GM12878 (cell line): Measurements from ENCODE around the gene TRAPPC3. TPM values are rescaled to one million over a fixed set of nuclear protein-coding genes. Genes with fewer than 3 reads are reported as not detected.

Experiments used
- BMI1 ChIP-seq: fragments of 450-650 bp; IDR thresholded peaks from 2 replicates; pipeline ENCODE4 v1.6.1; 2016; ENCODE audit warnings: mild to moderate bottlenecking, moderate library complexity, borderline replicate concordance
- CBFB ChIP-seq: IDR thresholded peaks from 2 replicates; pipeline ENCODE4 v1.6.1; 2016; ENCODE audit warnings: antibody characterized with exemption, low read depth
- CBX5 ChIP-seq: sonication (generic); IDR thresholded peaks from 2 replicates; pipeline ENCODE4 v1.6.1; 2016; ENCODE audit warnings: low read depth, moderate library complexity, mild to moderate bottlenecking, inconsistent platforms
- DPF2 ChIP-seq: fragments of 450-650 bp; IDR thresholded peaks from 2 replicates; pipeline ENCODE4 v1.6.1; 2017; ENCODE audit warnings: mild to moderate bottlenecking
- E2F4 ChIP-seq: IDR thresholded peaks from 2 replicates; pipeline ENCODE4 v1.6.1; 2012; ENCODE audit warnings: low read depth, low read length, improper control_type of control experiment
- E2F8 ChIP-seq: fragments of 450-650 bp; IDR thresholded peaks from 2 replicates; pipeline ENCODE4 v1.6.1; 2018; ENCODE audit warnings: mild to moderate bottlenecking, low read depth, moderate library complexity; ENCODE audit not compliant: partially characterized antibody
- ELK1 ChIP-seq: IDR thresholded peaks from 2 replicates; pipeline ENCODE4 v1.6.1; 2012; ENCODE audit warnings: low read depth, low read length, improper control_type of control experiment
- ESRRA ChIP-seq: IDR thresholded peaks from 2 replicates; pipeline ENCODE4 v1.6.1; 2012; ENCODE audit warnings: mild to moderate bottlenecking, low read length, improper control_type of control experiment
- GABPA ChIP-seq: IDR thresholded peaks from 2 replicates; pipeline ENCODE4 v1.6.1; 2014; ENCODE audit warnings: antibody characterized with exemption, low read depth, mild to moderate bottlenecking, inconsistent platforms
- HCFC1 ChIP-seq: fragments of 150-350 bp; IDR thresholded peaks from 2 replicates; pipeline ENCODE4 v1.6.1; 2014; ENCODE audit warnings: low read length
- IKZF1 ChIP-seq: fragments of 450-650 bp; conservative IDR thresholded peaks from 2 replicates; pipeline ENCODE4 v1.6.1; 2017; ENCODE audit warnings: antibody characterized with exemption, mild to moderate bottlenecking
- KDM1A ChIP-seq: fragments of 200-600 bp; sonication (generic); IDR thresholded peaks from 2 replicates; pipeline ENCODE4 v1.6.1; 2016; ENCODE audit warnings: borderline replicate concordance
- MTA2 ChIP-seq: fragments of 450-650 bp; IDR thresholded peaks from 2 replicates; pipeline ENCODE4 v1.6.1; 2016; ENCODE audit warnings: low read depth, mild to moderate bottlenecking, moderate library complexity
- MYB ChIP-seq: fragments of 150-350 bp; IDR thresholded peaks from 2 replicates; pipeline ENCODE4 v1.6.1; 2014; ENCODE audit warnings: mild to moderate bottlenecking, low read depth, low read length, borderline replicate concordance
- NR2F1 ChIP-seq: fragments of 450-650 bp; conservative IDR thresholded peaks from 2 replicates; pipeline ENCODE4 v1.6.1; 2017; ENCODE audit warnings: mild to moderate bottlenecking
- NRF1 ChIP-seq: conservative IDR thresholded peaks from 2 replicates; pipeline ENCODE4 v1.6.1; 2011; ENCODE audit warnings: mild to moderate bottlenecking, low read depth, low read length, improper control_type of control experiment
- PAX8 ChIP-seq: fragments of 450-650 bp; IDR thresholded peaks from 2 replicates; pipeline ENCODE4 v1.6.1; 2017; ENCODE audit warnings: mild to moderate bottlenecking, moderate library complexity
- RB1 ChIP-seq: fragments of 450-650 bp; formaldehyde crosslinking; IDR thresholded peaks from 2 replicates; pipeline ENCODE4 v1.6.1; 2017; ENCODE audit warnings: mild to moderate bottlenecking, borderline replicate concordance
- RCOR1 ChIP-seq: conservative IDR thresholded peaks from 2 replicates; pipeline ENCODE4 v1.6.1; 2012; ENCODE audit warnings: low read depth, low read length, improper control_type of control experiment
- RUNX3 ChIP-seq: IDR thresholded peaks from 2 replicates; pipeline ENCODE4 v1.6.1; 2012; ENCODE audit warnings: low read length, inconsistent platforms
- SIX5 ChIP-seq: IDR thresholded peaks from 2 replicates; pipeline ENCODE4 v1.6.1; 2011; ENCODE audit warnings: mild to moderate bottlenecking, low read depth, low read length, moderate library complexity; ENCODE audit not compliant: severe bottlenecking
- SKIL ChIP-seq: fragments of 450-650 bp; IDR thresholded peaks from 2 replicates; pipeline ENCODE4 v1.6.1; 2017; ENCODE audit warnings: mild to moderate bottlenecking, low read depth, inconsistent platforms; ENCODE audit not compliant: poor library complexity, severe bottlenecking
- SREBF2 ChIP-seq: IDR thresholded peaks from 2 replicates; pipeline ENCODE4 v1.6.1; 2012; ENCODE audit warnings: mild to moderate bottlenecking, low read length
- TAF1 ChIP-seq: IDR thresholded peaks from 2 replicates; pipeline ENCODE4 v1.6.1; 2011; ENCODE audit warnings: mild to moderate bottlenecking, low read depth, low read length, borderline replicate concordance
- USF2 ChIP-seq: IDR thresholded peaks from 2 replicates; pipeline ENCODE4 v1.6.1; 2011; ENCODE audit warnings: low read depth, low read length, improper control_type of control experiment, borderline replicate concordance
- ZZZ3 ChIP-seq: IDR thresholded peaks from 2 replicates; pipeline ENCODE4 v1.6.1; 2011; ENCODE audit warnings: low read depth; ENCODE audit not compliant: control insufficient read depth, insufficient read length
- polyA plus RNA-seq, 11 experiments: library from polyadenylated mRNA; depleted of rRNA in 4 of 11; unstranded in 6 of 11; stranded (reverse) in 5 of 11; fragments of >200 nt; fragmentation: Nextera tagmentation in 4 of 11; fragmentation: Illumina TruSeq in 1 of 11; extraction: Ambion mirVana in 4 of 11; extraction: Trizol in 1 of 11; gene quantifications; 1 replicate in 1 of 11; 2 replicates in 10 of 11; pipeline versions ENCODE4 v1.2.1 to v1.2.3, GENCODE V29; 2011 to 2016; ENCODE audit warnings: inconsistent platforms in 2 of 11, missing spikeins in 2 of 11, low read depth in 1 of 11
- total RNA-seq, 4 experiments: library from RNA; depleted of rRNA in 3 of 4; stranded (reverse); fragments of >200 nt in 3 of 4; fragmentation: Illumina TruSeq in 1 of 4; extraction: Trizol in 1 of 4; gene quantifications; 2 replicates each; pipeline versions ENCODE4 v1.2.1 to v1.2.3, GENCODE V29; 2013 to 2021

TRAPPC3 gene
- total and polyA plus RNA-seq, 10 of the 15 experiments (the other 5 are each of a cell fraction or from before 2014, with no cell fraction given), result 14.7 to 122 (median 70.5) TPM

GRCh38 chr1:36151845-36152203 lies 2.5 kb upstream of the TRAPPC3 start (continued):
- TF ChIP-seq NRF1 (no peak), USF2 (no peak), E2F8 (no peak), TAF1 (no peak), MYB (no peak), GABPA (no peak), NR2F1 (no peak), RB1 (no peak), SKIL (no peak), SREBF2 (no peak), IKZF1 (peak; percentile 34; the same call in 1 of the 2 replicates), HCFC1 (no peak), ELK1 (no peak), DPF2 (no peak; the same call in 1 of the 2 replicates), CBX5 (no peak), RUNX3 (no peak), BMI1 (no peak), PAX8 (no peak), SIX5 (no peak), CBFB (no peak), KDM1A (no peak), ZZZ3 (no peak), E2F4 (no peak), RCOR1 (no peak), MTA2 (no peak), ESRRA (no peak)
